SK-N-MC (cell line): ENCODE measurements around the gene TEX51.

ENCODE experiments used
- EZH2 ChIP-seq: fragments of 200-600 bp; sonication (generic); IDR thresholded peaks from one replicate; pipeline ENCODE4 v1.6.1; 2017; ENCODE audit warnings: antibody characterized with exemption
- FOXP2 ChIP-seq: optimal IDR thresholded peaks from 2 replicates; pipeline ENCODE3; 2011; ENCODE audit warnings: mild to moderate bottlenecking, moderate library complexity; ENCODE audit not compliant: insufficient read depth; ENCODE audit errors: extremely low read length, control extremely low read depth
- POLR2AphosphoS5 ChIP-seq: IDR thresholded peaks from 2 replicates; pipeline ENCODE4 v1.6.1; 2012; ENCODE audit warnings: mild to moderate bottlenecking, low read depth, low read length, borderline replicate concordance

- no peak for TF ChIP-seq EZH2
- no peak for TF ChIP-seq POLR2AphosphoS5
- TF ChIP-seq FOXP2, result no peak
Observed at GRCh38 chr2:126907671-126908070, 9.0 kb downstream of the TEX51 start.
